ENCODE data around the gene TIMM44.
"Not testable (repeated sequence)": the region's sequence is repeated elsewhere in the genome, so short reads cannot be mapped to it uniquely, and the experiment has no call there.

Gene TIMM44

DNA sequence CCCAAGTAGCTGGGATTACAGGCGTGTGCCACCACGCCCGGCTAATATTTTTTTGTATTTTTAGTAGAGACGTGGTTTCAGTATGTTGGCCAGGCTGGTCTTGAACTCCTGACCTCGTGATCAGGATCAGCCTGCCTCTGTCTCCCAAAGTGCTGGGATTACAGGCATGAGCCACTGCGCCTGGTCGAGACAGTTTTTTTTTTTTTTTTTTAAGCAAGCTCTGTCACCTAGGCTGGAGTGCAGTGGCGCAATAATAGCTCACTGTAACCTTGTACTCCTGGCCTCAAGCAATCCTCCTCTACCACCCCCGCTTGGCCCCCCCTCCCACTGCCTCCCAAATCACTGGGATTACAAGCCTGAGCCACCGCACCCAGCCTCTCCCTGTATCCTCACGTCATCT is 46.2 kb downstream of the TIMM44 start:
- no peak for DNase-seq

DNA sequence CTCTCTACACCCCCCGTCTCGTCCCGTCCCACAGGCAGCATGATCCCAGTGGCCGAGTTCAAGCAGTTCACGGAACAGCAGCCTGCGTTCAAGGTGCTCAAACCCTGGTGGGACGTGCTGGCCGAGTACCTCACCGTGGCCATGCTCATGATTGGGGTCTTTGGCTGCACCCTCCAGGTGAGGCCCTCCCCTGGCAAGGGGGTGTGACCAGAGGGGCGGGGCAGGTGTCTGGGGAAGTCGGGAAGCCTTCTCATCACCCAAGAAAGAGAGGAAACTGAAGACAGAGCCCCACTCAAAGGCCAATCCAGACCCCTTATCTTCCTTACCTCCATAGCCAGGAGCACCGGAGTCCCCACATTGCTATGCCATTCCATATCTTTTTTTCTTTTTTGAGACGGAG is 47.9 kb downstream of the TIMM44 start:
- no peak for DNase-seq

DNA sequence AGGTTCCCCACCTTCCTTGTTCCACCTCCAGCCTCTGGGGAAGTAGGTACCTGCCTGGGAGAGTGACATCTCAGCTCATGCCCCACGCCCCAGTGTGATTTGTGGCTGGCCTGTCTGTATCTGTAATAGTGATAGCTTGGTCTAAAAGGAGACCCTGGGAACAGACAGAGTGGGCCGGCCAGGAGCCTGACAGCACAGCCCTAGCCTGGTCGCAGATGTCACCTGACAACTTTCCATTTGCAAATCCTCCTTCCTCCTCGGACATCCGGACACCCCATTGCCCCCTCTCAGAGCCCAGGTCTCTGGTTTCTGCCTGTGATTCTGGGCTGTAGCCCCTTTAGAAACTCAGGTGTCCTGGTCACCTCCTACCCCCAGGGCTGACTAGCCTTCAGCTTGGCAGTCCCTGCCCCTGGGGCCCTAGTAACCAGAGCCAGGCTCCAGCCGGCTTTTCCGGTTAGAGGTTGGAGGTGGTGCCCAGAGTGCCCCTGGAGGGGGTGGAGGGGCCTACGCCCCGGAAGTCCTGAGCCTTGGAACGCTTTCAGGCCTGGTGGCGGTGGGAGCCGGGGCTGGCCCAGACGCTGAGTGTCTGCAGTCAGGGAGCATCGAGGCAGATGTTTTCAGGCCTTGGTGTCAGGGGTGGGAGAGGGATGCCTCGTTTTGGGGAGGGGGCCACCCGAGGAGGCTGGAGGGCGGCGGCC is 48.7 kb downstream of the TIMM44 start:
- DNase-seq, result no peak

DNA sequence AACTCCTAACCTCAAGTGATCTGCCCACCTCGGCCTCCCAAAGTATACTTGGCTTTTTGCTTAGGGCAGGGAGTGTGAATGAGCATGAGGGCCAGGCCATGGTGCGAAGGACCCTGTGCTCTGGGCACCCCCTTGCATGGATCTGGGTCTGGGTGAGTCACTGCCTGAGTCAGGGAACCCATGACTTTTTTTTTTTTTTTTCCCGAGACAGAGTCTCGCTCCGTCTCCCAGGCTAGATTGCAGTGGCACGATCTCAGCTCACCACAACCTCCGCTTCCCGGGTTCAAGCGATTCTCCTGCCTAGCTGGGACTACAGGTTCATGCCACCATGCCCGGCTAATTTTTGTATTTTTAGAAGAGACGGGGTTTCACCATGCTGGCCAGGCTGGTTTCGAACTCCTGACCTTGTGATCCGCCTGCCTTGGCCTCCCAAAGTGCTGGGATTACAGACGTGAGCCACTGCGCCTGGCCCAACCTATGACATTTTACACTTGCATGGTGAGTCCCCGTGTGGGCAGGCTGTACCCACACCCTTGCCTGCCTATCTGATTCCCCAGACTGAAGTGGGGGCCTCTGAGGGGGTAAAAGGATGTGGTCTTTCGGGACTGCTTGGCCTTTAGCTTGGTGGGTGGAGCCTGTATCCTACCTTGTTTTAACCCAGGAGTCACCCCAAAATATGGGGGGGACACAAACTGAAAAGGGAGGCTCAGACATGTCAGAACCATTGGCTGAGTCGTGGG is 49.9 kb downstream of the TIMM44 start:
- DNase-seq, result not testable (repeated sequence)

DNA sequence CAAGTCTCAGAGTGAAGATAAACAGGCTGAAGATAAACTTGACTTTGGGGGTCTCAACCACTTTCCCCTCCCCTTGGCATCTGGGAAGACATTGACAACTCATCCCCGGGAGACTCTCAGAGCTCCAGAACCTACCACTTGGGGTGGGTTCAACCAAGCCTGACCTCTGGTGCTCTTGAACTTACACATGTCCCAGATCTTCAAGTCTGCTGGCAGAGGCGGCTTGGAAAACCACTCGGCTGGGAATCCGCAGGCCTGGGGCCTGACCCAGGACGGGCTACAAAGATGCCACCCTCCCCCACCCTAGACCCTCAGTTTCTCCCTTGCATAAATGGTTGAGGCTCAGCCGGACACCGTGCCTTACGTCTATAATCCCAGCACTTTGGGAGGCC is 54.6 kb downstream of the TIMM44 start:
- DNase-seq, result no peak

DNA sequence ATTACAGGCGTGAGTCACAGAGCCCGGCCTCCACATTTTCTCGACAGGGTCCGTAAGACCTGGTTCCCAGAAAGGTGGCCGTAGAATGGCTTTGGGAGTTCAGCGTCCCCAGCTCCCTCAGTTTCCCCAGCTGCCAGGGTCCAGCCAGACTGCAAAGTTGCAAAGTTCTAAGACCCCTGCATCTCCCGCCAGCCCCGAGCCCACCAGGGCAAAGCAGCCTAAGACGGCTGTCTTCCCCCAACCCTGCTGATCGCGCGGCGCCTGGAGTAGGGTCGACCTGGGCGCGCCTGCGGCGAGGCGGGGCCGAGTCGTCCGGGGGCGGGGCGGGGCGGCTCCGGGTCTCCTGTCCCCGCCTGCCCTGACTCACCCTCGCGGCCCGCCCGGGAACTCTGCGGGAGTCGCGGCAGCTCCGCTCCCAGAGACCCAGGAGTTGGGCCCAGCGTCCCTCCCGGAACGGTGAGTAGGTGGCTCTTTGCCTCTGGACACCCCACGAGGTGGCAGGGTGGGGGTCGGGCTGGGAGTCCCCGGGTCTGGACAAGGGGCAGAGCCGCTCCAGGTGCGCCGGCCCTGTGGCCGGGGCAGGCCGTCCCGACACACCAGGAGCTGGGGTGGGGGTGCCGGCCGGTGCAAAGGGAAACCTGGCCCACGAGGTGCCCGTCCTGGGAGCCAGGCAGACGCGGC is 55.2 kb downstream of the TIMM44 start, which contains the start of gene LRRC8E:
LRRC8E (plus strand) TSS at position 366 of the 681 bp plus-strand sequence. CDS start 7,094 bp downstream, outside the sequence.
- peak; percentile 18 for DNase-seq

GRCh38 chr19:7887408-7888144 is 55.9 kb downstream of the TIMM44 start:
- no peak for DNase-seq

DNA sequence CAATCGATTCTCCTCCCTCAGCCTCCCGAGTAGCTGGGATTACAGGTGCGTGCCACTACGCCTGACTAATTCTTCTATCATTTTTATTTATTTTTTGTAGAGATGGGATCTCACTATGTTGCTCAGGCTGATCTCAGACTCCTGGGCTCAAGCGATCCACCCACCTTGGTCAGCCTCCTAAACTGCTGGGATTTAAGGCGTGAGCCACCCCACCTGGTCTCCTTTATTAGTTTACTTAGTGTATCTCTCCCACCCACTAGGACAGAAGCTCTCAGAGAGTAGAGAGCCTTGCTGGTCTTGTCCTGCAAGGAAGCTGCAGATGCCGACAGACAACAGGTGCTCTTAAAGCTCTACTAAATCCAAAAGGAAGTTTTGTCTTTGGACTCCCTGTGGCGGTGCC is 57.6 kb downstream of the TIMM44 start:
- no peak for DNase-seq

DNA sequence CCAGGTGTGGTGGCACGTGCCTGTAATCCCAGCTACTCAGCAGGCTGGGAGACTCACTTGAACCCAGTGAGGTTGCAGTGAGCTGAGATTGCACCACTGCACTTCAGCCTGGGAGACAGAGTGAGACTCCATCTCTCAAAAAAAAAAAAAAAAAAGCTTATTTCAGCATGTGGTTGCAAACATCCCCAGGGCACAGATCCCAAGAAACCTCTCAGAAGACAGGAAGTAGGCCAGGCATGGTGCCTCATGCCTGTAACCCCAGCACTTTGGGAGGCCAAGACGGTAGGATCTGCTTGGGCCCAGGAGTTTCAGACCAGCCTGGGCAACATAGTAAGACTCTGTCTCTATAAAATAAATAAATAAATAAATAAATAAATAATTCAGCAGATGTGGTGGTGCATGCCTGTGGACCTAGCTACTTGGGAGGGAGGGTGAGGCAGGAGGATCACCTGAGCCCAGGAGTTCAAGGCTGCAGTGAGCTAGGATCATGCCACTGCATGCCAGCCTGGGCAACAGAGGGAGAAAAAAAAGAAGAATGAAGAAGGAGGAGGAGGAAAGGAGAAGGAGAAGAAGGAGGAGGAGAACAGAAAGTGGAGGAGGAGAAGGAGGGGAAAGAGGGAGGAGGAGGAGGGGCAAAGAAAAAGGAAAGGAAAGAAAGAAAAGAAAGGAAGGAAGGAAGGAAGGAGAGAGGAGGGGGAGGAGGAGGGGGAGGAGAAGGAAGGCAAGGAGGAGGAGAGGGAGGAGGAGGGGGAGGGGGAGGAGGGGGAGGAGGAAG is 59.5 kb downstream of the TIMM44 start:
- no peak for DNase-seq

DNA sequence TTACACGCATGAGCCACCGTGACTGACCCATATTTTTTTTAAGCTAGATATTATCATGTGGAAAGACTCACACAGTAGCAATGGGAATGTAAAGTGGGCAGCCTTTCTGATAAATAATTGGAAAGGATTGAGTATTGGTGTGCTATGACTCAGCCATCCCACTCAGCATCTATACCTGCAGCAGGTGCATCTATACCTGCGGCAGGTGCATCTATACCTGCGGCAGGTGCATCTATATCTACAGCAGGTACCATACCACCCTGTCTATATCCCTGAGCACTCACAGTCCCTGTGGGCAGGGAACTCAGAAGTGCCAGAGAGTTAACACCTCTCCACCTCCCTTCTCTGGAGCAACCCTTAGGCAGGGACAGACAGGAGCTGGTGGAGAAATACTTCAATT is 60.4 kb downstream of the TIMM44 start:
- DNase-seq, result no peak

GRCh38 chr19:7881910-7882309 is 61.6 kb downstream of the TIMM44 start:
- no peak for DNase-seq

GRCh38 chr19:7879836-7880235 is 63.6 kb downstream of the TIMM44 start:
- no peak for DNase-seq

DNA sequence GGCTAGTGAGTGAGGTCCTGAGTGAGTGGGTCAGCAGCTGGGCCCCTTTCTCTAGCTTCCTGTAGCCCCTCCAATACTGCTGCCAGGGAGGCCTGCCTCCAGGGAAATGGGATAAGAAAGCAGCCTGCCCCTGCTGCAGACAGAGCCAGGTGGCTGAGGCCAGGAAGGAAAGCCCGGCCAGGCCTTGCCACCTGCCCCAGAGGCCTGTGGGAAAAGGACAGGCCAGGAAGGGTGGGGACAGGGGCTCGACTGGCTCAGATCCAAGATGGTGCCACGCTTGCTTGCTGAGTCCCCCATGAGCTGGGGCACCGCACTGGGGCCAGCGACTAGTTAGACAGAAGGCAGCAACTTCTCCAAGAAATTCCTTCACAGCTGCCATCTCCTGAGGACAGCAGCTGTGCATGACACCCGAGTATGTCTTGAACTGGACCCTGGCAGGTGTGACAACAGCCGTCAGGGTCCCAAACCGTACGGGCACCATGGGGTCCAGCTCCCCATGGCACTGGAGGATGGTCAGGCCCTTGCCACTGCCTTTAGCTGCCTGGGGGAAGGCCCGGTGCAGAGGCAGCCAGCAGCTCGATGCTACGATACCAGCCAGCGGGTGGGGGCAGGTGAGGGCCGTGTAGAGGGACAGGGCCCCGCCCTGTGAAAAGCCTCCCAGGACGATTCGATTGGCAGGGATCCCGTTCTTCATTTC is 64.2 kb downstream of the TIMM44 start:
- DNase-seq, result no peak

DNA sequence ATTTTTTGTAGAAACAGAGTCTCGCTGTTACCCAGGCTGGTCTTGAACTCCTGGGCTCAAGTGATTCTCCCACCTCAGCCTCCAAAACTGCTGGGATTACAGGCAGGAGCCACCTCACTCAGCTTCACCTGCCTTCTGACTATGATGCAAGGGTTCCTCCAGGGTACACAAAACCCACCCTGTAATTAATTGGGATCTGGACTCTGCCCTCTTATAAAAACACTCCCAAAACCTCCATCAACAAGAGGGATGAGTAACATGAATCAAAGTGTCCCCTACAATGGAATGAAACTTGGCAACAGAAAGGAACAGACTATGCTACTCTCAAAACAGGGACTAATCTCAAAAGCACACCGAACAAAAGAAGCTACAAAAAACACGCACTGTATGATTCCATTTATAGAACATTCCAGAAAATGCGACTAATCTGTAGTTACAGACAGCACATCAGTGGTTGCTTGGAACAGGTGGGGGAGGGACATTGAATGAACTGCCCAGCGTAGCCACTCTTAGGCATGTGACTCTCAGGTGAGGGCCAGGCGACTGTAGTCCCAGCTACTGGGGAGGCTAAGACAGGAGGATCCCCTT is 66.1 kb downstream of the TIMM44 start:
- no peak for DNase-seq

All from stimulated activated naive CD4-positive, alpha-beta T cell treated with Interleukin-2 at 50 U/mL for 16 hours (primary cell).